Prostate gland (tissue), 2 donors: ENCODE results near the gene SPEN. TPM values are rescaled to one million over a fixed set of nuclear protein-coding genes. Genes with fewer than 3 reads are reported as not detected.
A peak's percentile ranks its signal among the peaks of the same experiment; 100 is the strongest.
"Not testable (repeated sequence)": the region's sequence is repeated elsewhere in the genome, so short reads cannot be mapped to it uniquely, and the experiment has no call there.

Experiments
- DNase-seq: peaks from one replicate; pipeline ENCODE4 v3.0.0-alpha.2; 2019; ENCODE audit warnings: low spot score
- H3K27ac ChIP-seq, 2 donors: fragments of 200-600 bp; sonication (generic); 2 replicates each; pipeline ENCODE4 v1.5.1; 2017 to 2019
- H3K27me3 ChIP-seq: fragments of 200-600 bp; sonication (generic); replicated peaks from 2 replicates; pipeline ENCODE4 v1.5.1; 2019; ENCODE audit not compliant: insufficient read depth
- H3K36me3 ChIP-seq, 2 donors: fragments of 200-600 bp; sonication (generic); 1 replicate in 1 of 2; 2 replicates in 1 of 2; pipeline versions ENCODE4 v1.5.1 to v1.8.1; 2017 to 2019
- H3K4me1 ChIP-seq: fragments of 200-600 bp; sonication (generic); replicated peaks from 2 replicates; pipeline ENCODE4 v1.5.1; 2019
- H3K4me3 ChIP-seq, 2 donors: fragments of 200-600 bp; sonication (generic); 2 replicates each; pipeline ENCODE4 v1.5.1; 2017 to 2019
- H3K9me3 ChIP-seq: fragments of 200-600 bp; sonication (generic); 2 replicates; pipeline ENCODE4 v1.5.1; 2017
- CTCF ChIP-seq, 4 experiments: fragments of 200-600 bp in 2 of 4; fragments of 450-650 bp in 2 of 4; sonication (generic) in 2 of 4; IDR thresholded peaks; 1 replicate in 3 of 4; 2 replicates in 1 of 4; pipeline ENCODE4 v1.5.1; 2016 to 2019; ENCODE audit warnings: antibody characterized with exemption in 4 of 4, mild to moderate bottlenecking in 2 of 4, moderate library complexity in 2 of 4
- POLR2A ChIP-seq: fragments of 450-650 bp; IDR thresholded peaks from one replicate; pipeline ENCODE4 v1.6.1; 2016; ENCODE audit warnings: antibody characterized with exemption, mild to moderate bottlenecking
- POLR2AphosphoS5 ChIP-seq: sonication (generic); formaldehyde crosslinking; IDR thresholded peaks from one replicate; pipeline ENCODE4 v1.6.1; 2017; ENCODE audit warnings: antibody characterized with exemption
- WGBS: methylation state at CpG from one replicate; pipeline ENCODE4 v1.1.5; 2018; 5-methylcytosine and 5-hydroxymethylcytosine counted together
- intact Hi-C: fragments of 100-400 bp; cut with DNase I; formaldehyde crosslinking; loops from one replicate; pipeline ENCODE4 v1.14.2; 2022
- total RNA-seq, 2 donors: library from RNA; depleted of rRNA; stranded (reverse); fragments of >200 nt; gene quantifications; one replicate each; pipeline ENCODE4 v1.1.0, GENCODE V29; 2016

Gene SPEN
- total RNA-seq, 2 donors from 2014 or later: 31.9 to 48.3 TPM

GRCh38 chr1:15843826-15844572 is 3.5 kb upstream of the SPEN start:
- intact Hi-C loops: no loop called here
- 30% methylated on average over 3 of the region's 3 CpGs for WGBS

GRCh38 chr1:15846056-15846455 is 1.5 kb upstream of the SPEN start:
- intact Hi-C loops: loop anchor here (5.0 kb wide), 2 partner anchors 41 to 106 kb away; no protein-coding TSS in a partner anchor
- H3K36me3 ChIP-seq, H3K4me3 ChIP-seq, H3K9me3 ChIP-seq, H3K4me1 ChIP-seq, H3K27me3 ChIP-seq, DNase-seq, H3K27ac ChIP-seq: not testable (repeated sequence)
- 94% methylated on average over 11 of the region's 11 CpGs for WGBS

More at GRCh38 chr1:15843826-15844572, 3.5 kb upstream of the SPEN start:
- Histone ChIP-seq H3K36me3 (no peaks in the 10 kb centered on the region), H3K27ac (no peak overlapping the region), H3K4me3 (no peak overlapping the region), H3K4me1 (no peaks in the 10 kb centered on the region), H3K27me3 (no peaks in the 10 kb centered on the region), H3K9me3 (no peaks in the 10 kb centered on the region)
- TF ChIP-seq POLR2A (no peak), POLR2AphosphoS5 (no peak), CTCF (IDR thresholded peaks at IDR 0.05) (no peak)
- DNase-seq: no peak

GRCh38 chr1:15847893-15848142 is 311 bp downstream of the SPEN start:
- intact Hi-C loops: loop anchor here (2.0 to 5.0 kb wide), 3 partner anchors 13 to 104 kb away; no protein-coding TSS in a partner anchor
- H3K4me1 ChIP-seq: no peaks in the 10 kb centered on the region
- 1% methylated on average over 27 of the region's 34 CpGs for WGBS
- DNase-seq: no peak
- H3K27me3 ChIP-seq: no peaks in the 10 kb centered on the region
- TF ChIP-seq POLR2A: no peak
- no peak for TF ChIP-seq CTCF (IDR thresholded peaks at IDR 0.05)
- no peak for TF ChIP-seq POLR2AphosphoS5
- H3K4me3 ChIP-seq: peak overlapping the region; percentile 87 to 93
- no peaks in the 10 kb centered on the region for H3K9me3 ChIP-seq
- peak overlapping the region; percentile 96 to 98 for H3K27ac ChIP-seq
- H3K36me3 ChIP-seq: no peaks in the 10 kb centered on the region

- no peaks in the 10 kb centered on the region for H3K27me3 ChIP-seq
- under 1% methylated on average over 77 of the region's 104 CpGs for WGBS
- H3K4me3 ChIP-seq: peak overlapping the region; percentile 87 to 93
- TF ChIP-seq POLR2AphosphoS5 (no peak), CTCF (IDR thresholded peaks at IDR 0.05) (no peak), POLR2A (no peak)
- no peaks in the 10 kb centered on the region for H3K9me3 ChIP-seq
- DNase-seq: peak; percentile 24
- H3K36me3 ChIP-seq: no peaks in the 10 kb centered on the region
- H3K4me1 ChIP-seq: no peaks in the 10 kb centered on the region
- peak overlapping the region; percentile 96 to 98 for H3K27ac ChIP-seq
- intact Hi-C loops: loop anchor here (2.0 to 5.0 kb wide), 3 partner anchors 14 to 104 kb away; no protein-coding TSS in a partner anchor
Measured at GRCh38 chr1:15848143-15848928, 829 bp downstream of the SPEN start.

- H3K36me3 ChIP-seq: no peaks in the 10 kb centered on the region
- under 1% methylated on average over 44 of the region's 44 CpGs for WGBS
- DNase-seq: peak; percentile 91
- no peaks in the 10 kb centered on the region for H3K27me3 ChIP-seq
- TF ChIP-seq POLR2A: peak; percentile 82
- peak in 2 of 4 experiments; percentile 8 to 24 for TF ChIP-seq CTCF (IDR thresholded peaks at IDR 0.05)
- peak; percentile 87 for TF ChIP-seq POLR2AphosphoS5
- no peaks in the 10 kb centered on the region for H3K9me3 ChIP-seq
- intact Hi-C loops: loop anchor here (2.0 to 5.0 kb wide), 3 partner anchors 14 to 103 kb away; no protein-coding TSS in a partner anchor
- peak overlapping the region; percentile 96 to 98 for H3K27ac ChIP-seq
- H3K4me3 ChIP-seq: peak overlapping the region; percentile 87 to 93
- no peaks in the 10 kb centered on the region for H3K4me1 ChIP-seq
Measured at GRCh38 chr1:15848929-15849774, 1.6 kb downstream of the SPEN start.
